HEK293 (cell line): Measurements from ENCODE around the gene ZNF219.

Source experiments
- ATF2 ChIP-seq: fragments of 450-650 bp; formaldehyde crosslinking; IDR thresholded peaks from 2 replicates; pipeline ENCODE4 v1.5.1; 2016; ENCODE audit warnings: missing biosample characterization, missing genetic modification characterization, low read depth
- CTCF ChIP-seq: fragments of 450-650 bp; formaldehyde crosslinking; IDR thresholded peaks from 2 replicates; pipeline ENCODE4 v1.5.1; 2016; ENCODE audit warnings: missing biosample characterization, missing genetic modification characterization
- SCRT1 ChIP-seq: fragments of 450-650 bp; formaldehyde crosslinking; IDR thresholded peaks from 2 replicates; pipeline ENCODE4 v1.5.1; 2016; ENCODE audit warnings: missing biosample characterization, missing genetic modification characterization, borderline replicate concordance
- ZNF138 ChIP-seq: fragments of 450-650 bp; formaldehyde crosslinking; IDR thresholded peaks from 2 replicates; pipeline ENCODE4 v1.5.1; 2016; ENCODE audit warnings: missing biosample characterization, missing genetic modification characterization, borderline replicate concordance
- ZNF530 ChIP-seq: fragments of 450-650 bp; formaldehyde crosslinking; IDR thresholded peaks from 2 replicates; pipeline ENCODE4 v1.5.1; 2016; ENCODE audit warnings: low read depth, missing biosample characterization, missing genetic modification characterization
- TF ChIP-seq, protein P1 (sequence below): fragments of 450-650 bp; formaldehyde crosslinking; conservative IDR thresholded peaks from 2 replicates; pipeline ENCODE4 v1.5.1; 2016; ENCODE audit warnings: low read depth, missing biosample characterization, missing genetic modification characterization

GRCh38 chr14:21043387-21043973 is 55.0 kb downstream of the ZNF219 start:
- no peak for TF ChIP-seq CTCF
- no peak for TF ChIP-seq SCRT1 (tag by site-specific recombination)
- TF ChIP-seq, protein P1, sequence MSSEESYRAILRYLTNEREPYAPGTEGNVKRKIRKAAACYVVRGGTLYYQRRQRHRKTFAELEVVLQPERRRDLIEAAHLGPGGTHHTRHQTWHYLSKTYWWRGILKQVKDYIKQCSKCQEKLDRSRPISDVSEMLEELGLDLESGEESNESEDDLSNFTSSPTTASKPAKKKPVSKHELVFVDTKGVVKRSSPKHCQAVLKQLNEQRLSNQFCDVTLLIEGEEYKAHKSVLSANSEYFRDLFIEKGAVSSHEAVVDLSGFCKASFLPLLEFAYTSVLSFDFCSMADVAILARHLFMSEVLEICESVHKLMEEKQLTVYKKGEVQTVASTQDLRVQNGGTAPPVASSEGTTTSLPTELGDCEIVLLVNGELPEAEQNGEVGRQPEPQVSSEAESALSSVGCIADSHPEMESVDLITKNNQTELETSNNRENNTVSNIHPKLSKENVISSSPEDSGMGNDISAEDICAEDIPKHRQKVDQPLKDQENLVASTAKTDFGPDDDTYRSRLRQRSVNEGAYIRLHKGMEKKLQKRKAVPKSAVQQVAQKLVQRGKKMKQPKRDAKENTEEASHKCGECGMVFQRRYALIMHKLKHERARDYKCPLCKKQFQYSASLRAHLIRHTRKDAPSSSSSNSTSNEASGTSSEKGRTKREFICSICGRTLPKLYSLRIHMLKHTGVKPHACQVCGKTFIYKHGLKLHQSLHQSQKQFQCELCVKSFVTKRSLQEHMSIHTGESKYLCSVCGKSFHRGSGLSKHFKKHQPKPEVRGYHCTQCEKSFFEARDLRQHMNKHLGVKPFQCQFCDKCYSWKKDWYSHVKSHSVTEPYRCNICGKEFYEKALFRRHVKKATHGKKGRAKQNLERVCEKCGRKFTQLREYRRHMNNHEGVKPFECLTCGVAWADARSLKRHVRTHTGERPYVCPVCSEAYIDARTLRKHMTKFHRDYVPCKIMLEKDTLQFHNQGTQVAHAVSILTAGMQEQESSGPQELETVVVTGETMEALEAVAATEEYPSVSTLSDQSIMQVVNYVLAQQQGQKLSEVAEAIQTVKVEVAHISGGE, result no peak
- no peak for TF ChIP-seq ZNF530
- TF ChIP-seq ZNF138, result no peak
- TF ChIP-seq ATF2 (tag by site-specific recombination), result no peak
